AG08396 (cell line): ENCODE data around the gene UCHL5.

Source experiments
- DNase-seq: peaks from one replicate; pipeline ENCODE4 v3.0.0; 2012; ENCODE audit warnings: low spot score, mixed read lengths

UCHL5 gene

DNA sequence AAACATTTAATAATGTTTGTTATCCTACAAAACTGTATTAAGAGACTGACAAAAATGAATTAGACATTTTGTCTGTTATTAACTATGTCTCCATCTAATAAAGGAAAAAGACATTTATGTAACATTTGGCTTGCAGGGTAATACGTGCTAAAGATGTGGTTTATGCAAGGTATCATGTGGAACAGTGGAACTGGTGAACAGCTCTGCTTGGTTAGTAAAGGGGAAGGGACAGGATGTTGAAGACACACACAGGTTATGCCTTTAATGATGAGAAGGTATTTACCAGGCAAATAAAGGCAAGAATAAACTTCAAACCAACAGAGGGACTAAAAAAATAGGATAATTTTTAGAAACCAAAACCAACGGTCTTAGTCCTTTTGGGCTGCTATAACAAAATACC lies 93.1 kb downstream of the UCHL5 start:
- DNase-seq = no peak

DNA sequence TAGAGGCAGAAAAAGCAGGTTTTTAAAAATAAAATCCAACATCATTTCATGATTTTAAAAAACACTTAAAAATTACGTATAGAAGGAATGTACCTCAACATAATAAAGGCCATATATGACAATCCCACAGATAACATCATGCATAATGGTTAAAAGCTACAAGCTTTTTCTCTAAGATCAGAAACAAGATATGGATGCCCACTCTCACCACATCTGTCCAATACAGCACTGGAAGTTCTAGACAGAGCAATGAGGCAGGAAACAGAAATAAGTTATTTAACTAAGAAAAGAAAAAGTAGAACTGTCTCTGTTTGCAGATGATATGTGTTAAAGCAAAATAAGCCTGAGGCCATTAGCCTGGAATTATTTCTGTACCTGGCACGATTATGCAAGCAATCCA lies 96.3 kb downstream of the UCHL5 start:
- no peak for DNase-seq
